ENCODE results near the gene TSPAN10.

The TSPAN10 gene

DNA sequence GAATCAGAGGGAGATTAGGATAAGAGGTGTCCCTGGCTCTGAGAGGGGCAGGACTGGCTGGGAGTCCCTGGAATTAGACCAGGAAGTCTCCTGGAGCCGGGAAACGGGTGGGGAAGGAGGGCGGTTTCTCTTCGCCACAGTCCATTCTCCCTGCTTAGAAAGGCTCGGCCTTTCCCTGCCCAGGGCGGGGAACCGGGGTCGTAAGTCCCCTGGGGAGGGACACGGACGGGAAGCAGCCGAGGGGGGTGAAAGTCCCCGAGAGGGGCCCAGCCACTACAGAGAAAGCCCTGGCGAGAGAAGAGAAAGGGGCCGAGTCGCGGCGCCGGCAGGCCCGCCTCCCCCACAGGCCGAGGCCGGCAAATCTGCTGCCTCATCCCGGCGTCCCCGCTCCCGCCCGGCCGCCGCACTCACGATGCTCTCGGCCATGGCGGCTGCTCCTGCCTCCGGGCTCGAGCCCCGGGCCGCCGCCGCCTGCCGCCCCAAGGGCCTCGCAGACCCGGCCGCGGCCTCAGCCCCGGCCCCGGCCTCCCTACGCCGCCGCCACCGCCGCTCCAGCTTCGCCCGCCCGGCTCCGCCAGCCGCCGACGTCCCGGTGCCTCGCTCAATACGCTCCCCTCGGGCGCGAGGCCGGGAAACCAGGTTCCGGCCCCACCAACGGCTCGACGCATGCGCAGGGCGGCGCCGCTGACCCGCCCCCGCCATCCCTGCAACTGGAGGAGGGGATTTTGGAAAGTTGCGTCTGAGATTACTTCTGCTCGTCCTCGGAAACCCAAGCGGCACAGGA, at the start of gene TSPAN10, which contains the start of gene NPLOC4:
TSS of gene TSPAN10 (plus strand) at position 692 of the 784 bp plus-strand sequence. CDS start 5,217 bp downstream, outside the sequence.
TSS of gene NPLOC4 (minus strand) at position 608 of the 784 bp plus-strand sequence. CDS start at position 426, 182 bp downstream.
- TF ChIP-seq, protein P1, sequence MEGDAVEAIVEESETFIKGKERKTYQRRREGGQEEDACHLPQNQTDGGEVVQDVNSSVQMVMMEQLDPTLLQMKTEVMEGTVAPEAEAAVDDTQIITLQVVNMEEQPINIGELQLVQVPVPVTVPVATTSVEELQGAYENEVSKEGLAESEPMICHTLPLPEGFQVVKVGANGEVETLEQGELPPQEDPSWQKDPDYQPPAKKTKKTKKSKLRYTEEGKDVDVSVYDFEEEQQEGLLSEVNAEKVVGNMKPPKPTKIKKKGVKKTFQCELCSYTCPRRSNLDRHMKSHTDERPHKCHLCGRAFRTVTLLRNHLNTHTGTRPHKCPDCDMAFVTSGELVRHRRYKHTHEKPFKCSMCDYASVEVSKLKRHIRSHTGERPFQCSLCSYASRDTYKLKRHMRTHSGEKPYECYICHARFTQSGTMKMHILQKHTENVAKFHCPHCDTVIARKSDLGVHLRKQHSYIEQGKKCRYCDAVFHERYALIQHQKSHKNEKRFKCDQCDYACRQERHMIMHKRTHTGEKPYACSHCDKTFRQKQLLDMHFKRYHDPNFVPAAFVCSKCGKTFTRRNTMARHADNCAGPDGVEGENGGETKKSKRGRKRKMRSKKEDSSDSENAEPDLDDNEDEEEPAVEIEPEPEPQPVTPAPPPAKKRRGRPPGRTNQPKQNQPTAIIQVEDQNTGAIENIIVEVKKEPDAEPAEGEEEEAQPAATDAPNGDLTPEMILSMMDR (conservative IDR thresholded peaks at IDR 0.05; ENCODE audit: control insufficient read depth, insufficient read depth, low read depth, low read length), result no peak
- H3K4me3 ChIP-seq (ENCODE audit: control insufficient read depth, low read depth, low read length), result peak within 1 kb of the TSS; percentile 91
- DNase-seq (ENCODE audit: low read depth), result peak; percentile 78

DNA sequence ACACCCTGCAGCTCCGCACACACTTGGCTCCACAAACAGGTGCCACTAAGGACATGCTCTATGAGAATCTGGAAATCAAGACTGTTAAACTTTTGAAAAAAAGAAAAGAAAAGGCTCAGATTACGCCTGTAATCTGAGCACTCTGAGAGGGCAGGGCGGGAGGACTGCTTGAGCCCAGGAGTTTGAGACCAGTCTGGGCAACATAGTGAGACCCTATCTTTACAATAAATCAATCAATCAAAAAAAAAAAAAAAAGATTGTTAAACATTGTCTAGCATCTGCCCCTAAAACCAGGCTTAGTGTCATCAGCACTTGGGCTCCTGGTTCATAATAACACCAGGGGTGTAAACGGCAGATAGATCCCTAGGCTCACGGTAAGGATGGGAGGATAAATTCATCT, 47.4 kb upstream of the TSPAN10 start:
- DNase-seq (ENCODE audit: low read depth), result no peak
- H3K4me3 ChIP-seq (ENCODE audit: control insufficient read depth, low read depth, low read length), result no peak overlapping the region
- TF ChIP-seq, protein P1 (conservative IDR thresholded peaks at IDR 0.05; ENCODE audit: control insufficient read depth, insufficient read depth, low read depth, low read length), result no peak

DNA sequence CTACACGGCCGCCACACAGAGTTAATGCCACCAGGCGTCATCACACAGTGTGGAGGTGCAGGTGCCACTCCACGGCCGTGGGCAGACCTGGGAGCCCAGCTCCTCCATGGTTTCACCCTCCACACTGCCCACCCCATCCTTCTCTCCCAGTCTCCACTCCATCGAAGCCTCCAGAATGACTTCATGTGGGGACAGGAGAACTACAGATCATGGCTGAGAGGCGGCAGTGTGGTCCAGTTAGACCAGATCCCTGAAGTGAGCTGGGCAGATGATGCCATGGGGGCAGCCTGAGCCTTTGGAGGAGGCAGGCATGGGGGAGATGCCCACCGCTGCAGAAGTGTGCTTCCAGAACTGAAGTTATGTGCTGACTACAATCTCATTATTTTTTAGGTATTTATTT, 46.9 kb upstream of the TSPAN10 start:
- TF ChIP-seq, protein P1 (conservative IDR thresholded peaks at IDR 0.05; ENCODE audit: control insufficient read depth, insufficient read depth, low read depth, low read length), result no peak
- no peak for DNase-seq (ENCODE audit: low read depth)
- no peak overlapping the region for H3K4me3 ChIP-seq (ENCODE audit: control insufficient read depth, low read depth, low read length)

DNA sequence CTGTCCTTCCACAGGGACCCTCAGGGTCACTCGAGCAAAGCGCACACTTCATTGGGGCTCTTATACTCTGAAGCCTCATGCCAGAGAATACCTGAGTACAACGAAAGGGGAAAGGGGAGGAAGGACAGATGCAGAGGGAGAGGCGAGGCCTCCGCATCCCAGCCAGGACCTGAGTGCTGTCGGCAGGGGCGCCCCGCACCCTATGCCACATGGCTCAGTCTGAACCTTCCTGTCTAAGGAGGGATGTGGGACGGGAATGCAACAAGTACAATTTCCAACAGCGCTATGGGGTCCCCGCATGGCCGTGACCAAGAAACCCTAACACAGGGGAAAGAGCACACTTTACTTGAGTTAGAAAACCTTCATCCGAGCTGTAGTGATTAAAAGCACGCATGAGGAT, 45.0 kb upstream of the TSPAN10 start:
- no peak for DNase-seq (ENCODE audit: low read depth)
- TF ChIP-seq, protein P1 (conservative IDR thresholded peaks at IDR 0.05; ENCODE audit: control insufficient read depth, insufficient read depth, low read depth, low read length), result no peak
- H3K4me3 ChIP-seq (ENCODE audit: control insufficient read depth, low read depth, low read length), result no peak overlapping the region

DNA sequence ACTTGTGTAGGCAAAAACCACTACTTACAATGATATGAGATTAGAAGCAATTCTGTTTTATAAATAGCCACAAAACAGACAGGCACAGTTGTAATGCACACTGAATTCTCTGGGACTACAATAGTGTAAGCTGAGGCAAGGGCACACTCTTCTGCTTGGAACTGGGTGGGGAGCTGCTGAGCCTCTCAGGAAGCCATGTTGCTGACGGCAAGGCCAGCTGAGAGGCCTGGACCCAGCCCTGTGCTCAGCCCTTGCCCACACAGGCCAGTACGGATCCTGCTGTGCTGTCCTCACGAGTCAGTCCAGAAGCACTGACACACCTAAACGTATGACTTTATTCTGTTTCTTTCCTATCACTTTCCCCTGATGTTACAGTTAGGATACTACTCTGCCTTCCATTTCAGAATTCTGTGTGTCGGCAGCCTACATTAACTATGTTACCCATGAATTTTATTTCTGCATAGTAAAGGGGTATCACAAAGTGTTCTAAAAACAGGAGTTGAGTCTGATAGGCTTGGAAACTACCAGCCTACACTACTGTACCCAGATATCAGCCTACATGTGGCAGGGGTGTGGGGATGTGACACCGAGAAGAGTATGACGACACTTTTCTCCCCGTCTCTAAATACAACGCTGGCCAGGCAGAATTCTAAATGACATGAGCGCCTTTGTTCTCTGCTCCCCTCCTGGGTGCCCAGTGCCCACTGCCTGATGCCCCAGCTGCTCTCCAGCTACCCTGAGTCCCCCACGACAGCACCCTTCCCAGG, 43.7 kb upstream of the TSPAN10 start:
- TF ChIP-seq, protein P1 (conservative IDR thresholded peaks at IDR 0.05; ENCODE audit: control insufficient read depth, insufficient read depth, low read depth, low read length), result no peak
- H3K4me3 ChIP-seq (ENCODE audit: control insufficient read depth, low read depth, low read length), result no peak overlapping the region
- DNase-seq (ENCODE audit: low read depth), result no peak

DNA sequence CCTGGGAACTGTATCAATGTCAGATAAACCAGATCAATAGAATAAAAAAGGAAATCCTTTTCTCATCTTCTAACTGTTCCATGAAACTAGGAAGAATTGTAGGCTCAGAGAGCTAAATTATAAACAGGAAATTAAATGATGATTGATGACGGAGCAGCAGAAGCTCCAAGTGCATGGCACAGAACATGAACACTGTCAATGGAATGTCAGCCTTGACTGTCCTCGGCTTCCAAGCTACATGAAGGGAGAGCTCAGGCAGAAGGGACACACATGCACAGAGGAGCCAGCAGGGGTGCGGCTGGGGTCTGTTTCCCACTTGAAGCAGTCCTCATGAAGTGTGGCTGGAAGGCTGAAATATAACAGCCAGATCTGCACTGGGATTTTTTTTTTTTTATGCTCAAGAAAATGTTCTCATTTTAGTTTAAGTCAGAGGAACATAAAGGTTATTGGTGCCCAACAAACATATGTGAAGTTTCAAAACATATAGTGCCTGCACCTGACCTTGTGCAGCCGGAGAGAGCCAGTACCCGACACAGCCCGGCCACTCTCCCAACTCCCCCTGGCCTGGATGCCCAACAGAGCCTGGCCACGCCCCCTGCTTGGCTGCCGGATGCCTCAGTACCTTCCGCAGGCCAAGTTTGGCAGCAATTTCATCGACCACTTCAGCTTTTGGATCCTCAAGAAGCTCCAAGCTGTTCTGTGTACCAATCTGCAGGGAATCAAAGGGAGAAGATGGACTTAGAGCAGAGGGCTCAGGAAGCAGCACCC, 37.1 kb upstream of the TSPAN10 start:
- TF ChIP-seq, protein P1 (conservative IDR thresholded peaks at IDR 0.05; ENCODE audit: control insufficient read depth, insufficient read depth, low read depth, low read length), result no peak
- no peak overlapping the region for H3K4me3 ChIP-seq (ENCODE audit: control insufficient read depth, low read depth, low read length)
- DNase-seq (ENCODE audit: low read depth), result peak; percentile 74

Measured in fibroblast of mammary gland (primary cell).